Progenitor cell of endocrine pancreas (in vitro differentiated cells): Measurements from ENCODE around the gene CLDN5. TPM values are rescaled to one million over a fixed set of nuclear protein-coding genes. Genes with fewer than 3 reads are reported as not detected.

ENCODE experiments used
- DNase-seq: peaks from one replicate; pipeline ENCODE4 v3.0.0; 2021; ENCODE audit warnings: low spot score; ENCODE audit not compliant: unreplicated experiment
- H3K27ac Mint-ChIP-seq: 2 replicates; pipeline ENCODE4 v1.8.0; 2021; ENCODE audit warnings: mild to moderate bottlenecking, moderate library complexity, mixed read lengths
- H3K27me3 Mint-ChIP-seq: 2 replicates; pipeline ENCODE4 v1.8.0; 2021; ENCODE audit warnings: mixed read lengths
- H3K36me3 Mint-ChIP-seq: 2 replicates; pipeline ENCODE4 v1.8.0; 2022; ENCODE audit warnings: mixed read lengths; ENCODE audit not compliant: insufficient read depth
- H3K4me1 Mint-ChIP-seq: 2 replicates; pipeline ENCODE4 v1.8.0; 2021; ENCODE audit warnings: low read depth, mixed read lengths
- H3K4me3 Mint-ChIP-seq: 2 replicates; pipeline ENCODE4 v1.8.0; 2021; ENCODE audit warnings: low read depth, mild to moderate bottlenecking, moderate library complexity, mixed read lengths
- H3K9me3 Mint-ChIP-seq: 2 replicates; pipeline ENCODE4 v1.8.0; 2021; ENCODE audit warnings: low read depth, mixed read lengths
- CTCF ChIP-seq: fragments of 200-600 bp; sonication (generic); IDR thresholded peaks from one replicate; pipeline ENCODE4 v1.5.0; 2021; ENCODE audit warnings: antibody characterized with exemption, mild to moderate bottlenecking; ENCODE audit not compliant: unreplicated experiment
- total RNA-seq: library from RNA; stranded (reverse); gene quantifications from 2 replicates; pipeline ENCODE4 v1.2.1, GENCODE V29; 2021

CLDN5 gene
- total RNA-seq, 1 donor from 2014 or later = not detected

DNA sequence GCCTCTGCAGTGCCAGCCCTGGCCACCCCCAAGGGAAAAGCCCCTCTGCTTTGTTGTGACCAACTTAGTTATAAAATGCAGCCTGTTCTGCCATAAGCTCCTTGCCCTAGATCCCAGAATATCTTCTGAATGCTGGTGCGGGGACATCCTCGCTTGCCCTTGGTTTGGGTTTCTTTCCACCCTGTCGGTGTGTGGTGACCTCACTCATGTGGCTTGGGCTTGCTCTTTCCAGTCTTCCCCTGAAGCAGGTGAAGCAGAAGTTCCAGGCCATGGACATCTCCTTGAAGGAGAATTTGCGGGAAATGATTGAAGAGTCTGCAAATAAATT lies 16.7 kb downstream of the CLDN5 start:
- Mint-ChIP-seq H3K4me3 (no peak overlapping the region), H3K27me3 (no peaks in the 10 kb centered on the region), H3K27ac (no peak overlapping the region), H3K9me3 (no peaks in the 10 kb centered on the region), H3K36me3 (peaks cover 2% of the 10 kb centered on the region), H3K4me1 (no peaks in the 10 kb centered on the region)
- TF ChIP-seq CTCF = no peak
- no peak for DNase-seq

DNA sequence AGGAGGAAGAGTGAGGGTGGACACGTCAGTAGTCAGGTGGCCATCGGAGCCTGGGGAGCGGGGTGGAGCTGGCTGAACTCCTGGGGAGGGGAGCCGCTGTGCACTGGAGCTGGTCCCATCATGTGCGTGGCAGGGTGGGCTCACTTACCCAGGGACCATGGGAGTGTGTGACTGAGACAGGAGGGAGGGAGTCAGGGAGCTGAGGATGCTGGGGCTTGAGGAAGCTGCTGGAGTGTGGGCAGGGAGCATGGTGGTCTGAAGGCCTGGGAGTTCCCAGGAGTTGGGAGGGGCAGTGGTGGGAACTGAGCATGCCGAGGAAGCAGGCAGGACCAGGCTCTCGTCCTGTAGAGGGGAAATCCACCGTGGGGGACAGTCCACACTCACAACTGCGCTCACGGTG lies 18.0 kb downstream of the CLDN5 start:
- DNase-seq = no peak
- no peak overlapping the region for H3K4me3 Mint-ChIP-seq
- no peaks in the 10 kb centered on the region for H3K36me3 Mint-ChIP-seq
- no peaks in the 10 kb centered on the region for H3K27me3 Mint-ChIP-seq
- H3K4me1 Mint-ChIP-seq = no peaks in the 10 kb centered on the region
- no peak for TF ChIP-seq CTCF
- no peaks in the 10 kb centered on the region for H3K9me3 Mint-ChIP-seq
- H3K27ac Mint-ChIP-seq = peak overlapping the region; percentile 6

GRCh38 chr22:19505735-19506126 lies 18.5 kb downstream of the CLDN5 start:
- peak overlapping the region; percentile 16 for H3K27ac Mint-ChIP-seq
- no peak for TF ChIP-seq CTCF
- no peaks in the 10 kb centered on the region for H3K36me3 Mint-ChIP-seq

GRCh38 chr22:19504900-19505734 lies 19.1 kb downstream of the CLDN5 start:
- no peak for DNase-seq
- Mint-ChIP-seq H3K9me3 (no peaks in the 10 kb centered on the region), H3K4me1 (no peaks in the 10 kb centered on the region), H3K27ac (peak overlapping the region; percentile 16), H3K27me3 (no peaks in the 10 kb centered on the region), H3K4me3 (no peak overlapping the region), H3K36me3 (no peaks in the 10 kb centered on the region)
- no peak for TF ChIP-seq CTCF

More at GRCh38 chr22:19505735-19506126, 18.5 kb downstream of the CLDN5 start:
- Mint-ChIP-seq H3K9me3 (no peaks in the 10 kb centered on the region), H3K4me1 (no peaks in the 10 kb centered on the region), H3K27me3 (no peaks in the 10 kb centered on the region), H3K4me3 (no peak overlapping the region)
- DNase-seq = no peak

DNA sequence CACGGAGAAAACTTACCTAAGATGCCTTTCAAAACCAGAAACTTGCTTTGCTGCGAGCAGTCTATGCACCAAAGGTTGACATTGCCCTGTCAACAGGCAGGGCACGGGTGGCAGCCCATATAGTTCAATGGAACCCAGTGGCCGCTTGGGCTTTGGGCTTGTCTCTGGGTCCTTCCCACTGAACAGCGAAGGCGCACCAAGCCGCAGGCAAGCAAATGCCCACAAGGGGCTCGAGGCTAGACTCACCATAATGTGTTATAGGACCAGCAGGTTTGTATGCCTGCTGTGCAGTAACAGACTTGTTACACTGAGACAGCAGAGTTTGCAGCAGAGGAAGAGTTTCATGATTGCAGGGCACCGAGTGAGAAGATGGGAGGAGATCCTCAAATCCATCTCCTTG lies 20.3 kb downstream of the CLDN5 start:
- Mint-ChIP-seq H3K9me3 (no peaks in the 10 kb centered on the region), H3K27ac (no peak overlapping the region), H3K4me3 (no peak overlapping the region), H3K27me3 (no peaks in the 10 kb centered on the region), H3K4me1 (no peaks in the 10 kb centered on the region), H3K36me3 (no peaks in the 10 kb centered on the region)
- no peak for DNase-seq
- TF ChIP-seq CTCF = peak; percentile 11
